Right lobe of liver (tissue), 4 donors: ENCODE data around the gene RTN3.
A peak's percentile ranks its signal among the peaks of the same experiment; 100 is the strongest.

Experiments
- CTCF ChIP-seq, 4 donors: fragments of 200-600 bp in 3 of 4; fragments of 450-650 bp in 1 of 4; IDR thresholded peaks; one replicate each; pipeline versions ENCODE4 v1.5.1 to v1.8.0; 2016 to 2022; ENCODE audit warnings: antibody characterized with exemption in 4 of 4, mild to moderate bottlenecking in 2 of 4
- POLR2A ChIP-seq: fragments of 450-650 bp; IDR thresholded peaks from one replicate; pipeline ENCODE4 v1.6.1; 2017; ENCODE audit warnings: antibody characterized with exemption, mild to moderate bottlenecking
- donor health status: DM: no; HTN: no; CAD: no.
- donor health status: DM: no; HTN: no; CAD: no.
- donor health status: DM: no; HTN: yes; CAD: no.

DNA sequence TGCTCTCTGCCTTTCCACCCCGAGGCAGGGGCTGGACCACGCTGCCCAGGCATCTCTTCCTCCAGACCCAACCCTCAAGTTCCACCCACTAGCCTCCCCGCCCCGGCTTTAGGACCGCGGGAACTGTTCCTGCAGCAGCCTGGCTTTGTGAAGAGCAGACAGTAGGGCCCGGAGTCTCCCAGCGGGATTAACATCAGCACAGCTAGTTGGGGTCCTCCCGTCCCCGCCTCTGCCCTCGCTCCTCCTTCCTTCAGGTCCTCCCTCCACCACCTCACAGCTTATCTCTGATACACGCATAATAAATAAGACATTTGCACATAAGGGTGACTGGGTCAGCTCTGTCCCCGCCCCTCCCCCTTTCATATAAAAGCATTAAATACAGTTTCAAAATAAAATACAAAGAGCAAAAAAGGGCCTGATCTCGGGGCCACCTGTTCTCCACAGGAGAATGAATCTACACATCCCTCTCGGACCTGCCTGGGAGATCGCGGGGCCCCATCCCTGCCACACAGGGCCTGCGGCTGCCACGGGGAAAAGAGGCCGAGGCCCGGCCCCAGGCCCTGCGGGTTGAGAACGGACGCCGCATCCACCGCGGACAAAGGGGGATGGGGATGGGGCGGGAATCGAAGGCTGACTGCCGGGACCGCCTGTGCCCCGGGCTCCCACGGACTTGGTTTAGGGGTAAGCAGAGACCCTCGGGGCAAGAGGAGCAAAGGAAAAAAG lies 80.8 kb downstream of the RTN3 start:
- TF ChIP-seq CTCF (IDR thresholded peaks at IDR 0.05) = no peak
- peak; percentile 0 for TF ChIP-seq POLR2A
